Measurements from ENCODE around the gene SIM2.

GRCh38 chr21:36703123-36703522, 4.2 kb downstream of the SIM2 start:
- no peak for TF ChIP-seq EZH2 (IDR thresholded peaks at IDR 0.05)
- TF ChIP-seq POLR2AphosphoS5 (IDR thresholded peaks at IDR 0.05; ENCODE audit: borderline replicate concordance, low read depth, low read length) = no peak
- TF ChIP-seq FOXP2 (optimal IDR thresholded peaks at IDR 0.05; ENCODE audit: control extremely low read depth, extremely low read length, insufficient read depth) = no peak

All from SK-N-MC (cell line).